ENCODE data around the gene BICC1.

- TF ChIP-seq, protein P1, sequence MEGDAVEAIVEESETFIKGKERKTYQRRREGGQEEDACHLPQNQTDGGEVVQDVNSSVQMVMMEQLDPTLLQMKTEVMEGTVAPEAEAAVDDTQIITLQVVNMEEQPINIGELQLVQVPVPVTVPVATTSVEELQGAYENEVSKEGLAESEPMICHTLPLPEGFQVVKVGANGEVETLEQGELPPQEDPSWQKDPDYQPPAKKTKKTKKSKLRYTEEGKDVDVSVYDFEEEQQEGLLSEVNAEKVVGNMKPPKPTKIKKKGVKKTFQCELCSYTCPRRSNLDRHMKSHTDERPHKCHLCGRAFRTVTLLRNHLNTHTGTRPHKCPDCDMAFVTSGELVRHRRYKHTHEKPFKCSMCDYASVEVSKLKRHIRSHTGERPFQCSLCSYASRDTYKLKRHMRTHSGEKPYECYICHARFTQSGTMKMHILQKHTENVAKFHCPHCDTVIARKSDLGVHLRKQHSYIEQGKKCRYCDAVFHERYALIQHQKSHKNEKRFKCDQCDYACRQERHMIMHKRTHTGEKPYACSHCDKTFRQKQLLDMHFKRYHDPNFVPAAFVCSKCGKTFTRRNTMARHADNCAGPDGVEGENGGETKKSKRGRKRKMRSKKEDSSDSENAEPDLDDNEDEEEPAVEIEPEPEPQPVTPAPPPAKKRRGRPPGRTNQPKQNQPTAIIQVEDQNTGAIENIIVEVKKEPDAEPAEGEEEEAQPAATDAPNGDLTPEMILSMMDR (IDR thresholded peaks at IDR 0.05) = no peak
- TF ChIP-seq POLR2A (IDR thresholded peaks at IDR 0.05) = no peak
Measured at GRCh38 chr10:58820386-58820785, 307.7 kb downstream of the BICC1 start.
